BJ (cell line): ENCODE measurements around the gene DNHD1. TPM values are rescaled to one million over a fixed set of nuclear protein-coding genes. Genes with fewer than 3 reads are reported as not detected.

Experiments used
- CTCF ChIA-PET: fragments of 350-600 bp; formaldehyde crosslinking; extraction: SDS; loops from one replicate; lab custom pipeline; 2021; ENCODE audit warnings: antibody characterized with exemption, inconsistent platforms; lab: Yijun Ruan, JAX
- POLR2A ChIA-PET: fragments of 300-600 bp; sonication (Branson Sonifier 250); formaldehyde crosslinking; extraction: SDS; loops from one replicate; lab custom pipeline; 2021; ENCODE audit warnings: antibody characterized with exemption; lab: Charles Lee
- DNase-seq: peaks from one replicate; pipeline ENCODE4 v3.0.0-alpha.2; 2011; ENCODE audit warnings: low read depth
- H3K27me3 ChIP-seq: 2 replicates; pipeline ENCODE4 v1.6.0; 2011; ENCODE audit warnings: low read length; ENCODE audit not compliant: control insufficient read depth, insufficient read depth
- H3K36me3 ChIP-seq: 2 replicates; pipeline ENCODE4 v1.5.1; 2011; ENCODE audit warnings: low read length; ENCODE audit not compliant: control insufficient read depth, insufficient read depth
- H3K4me3 ChIP-seq: 2 replicates; pipeline ENCODE4 v1.5.1; 2011; ENCODE audit warnings: low read depth, mild to moderate bottlenecking, control low read depth, low read length
- CTCF ChIP-seq: IDR thresholded peaks from 2 replicates; pipeline ENCODE4 v1.5.1; 2011; ENCODE audit warnings: low read depth, mild to moderate bottlenecking, control low read depth, inconsistent platforms, low read length, moderate library complexity; ENCODE audit not compliant: insufficient read depth
- polyA plus RNA-seq: library from polyadenylated mRNA; depleted of rRNA; stranded (reverse); fragments of >200 nt; gene quantifications from 2 replicates; pipeline ENCODE4 v1.2.3, GENCODE V29; 2011

DNHD1 gene
- polyA plus RNA-seq, 1 experiment: 3.1 TPM

GRCh38 chr11:6557761-6558674, 60.9 kb downstream of the DNHD1 start:
- no peak for TF ChIP-seq CTCF
- Histone ChIP-seq H3K4me3 (no peak overlapping the region), H3K36me3 (no peaks in the 10 kb centered on the region), H3K27me3 (no peaks in the 10 kb centered on the region)
- DNase-seq: no peak
- CTCF ChIA-PET: no interaction called here
- POLR2A ChIA-PET: no interaction called here

GRCh38 chr11:6559369-6559768, 62.3 kb downstream of the DNHD1 start:
- POLR2A ChIA-PET: no interaction called here
- DNase-seq: no peak
- H3K36me3 ChIP-seq: no peaks in the 10 kb centered on the region; the same call in 1 of the 2 replicates
- CTCF ChIA-PET: no interaction called here
- no peak overlapping the region for H3K4me3 ChIP-seq
- no peak for TF ChIP-seq CTCF
- no peaks in the 10 kb centered on the region for H3K27me3 ChIP-seq

GRCh38 chr11:6561288-6561687, 64.2 kb downstream of the DNHD1 start:
- H3K4me3 ChIP-seq: no peak overlapping the region
- H3K27me3 ChIP-seq: no peaks in the 10 kb centered on the region
- CTCF ChIA-PET: interaction anchor here (1.0 kb wide), 1 partner anchor 30 kb away, joined by 4 read pairs; no protein-coding TSS in a partner anchor
- no peaks in the 10 kb centered on the region; the same call in 1 of the 2 replicates for H3K36me3 ChIP-seq
- POLR2A ChIA-PET: no interaction called here
- TF ChIP-seq CTCF: no peak
- DNase-seq: no peak

- no peak for TF ChIP-seq CTCF
- no peak overlapping the region for H3K4me3 ChIP-seq
- H3K36me3 ChIP-seq: no peaks in the 10 kb centered on the region; the same call in 1 of the 2 replicates
- no peak for DNase-seq
- no peaks in the 10 kb centered on the region for H3K27me3 ChIP-seq
- ChIA-PET POLR2A (no interaction called here), CTCF (no interaction called here)
Measured at GRCh38 chr11:6563121-6563619, 66.1 kb downstream of the DNHD1 start.

- Histone ChIP-seq H3K4me3 (no peak overlapping the region), H3K36me3 (no peaks in the 10 kb centered on the region; the same call in 1 of the 2 replicates), H3K27me3 (no peaks in the 10 kb centered on the region)
- ChIA-PET POLR2A (no interaction called here), CTCF (no interaction called here)
- no peak for DNase-seq
- TF ChIP-seq CTCF: no peak
Measured at GRCh38 chr11:6563667-6564066, 66.6 kb downstream of the DNHD1 start.
